Natural killer cell (primary cell): ENCODE data around the gene MMADHC. TPM values are rescaled to one million over a fixed set of nuclear protein-coding genes. Genes with fewer than 3 reads are reported as not detected.

Experiments used
- ATAC-seq, 3 donors: fragments of 150-1000 bp in 2 of 3; fragments of 200-7000 bp in 1 of 3; cut with Tn5 transposase; 1 replicate in 1 of 3; 2 replicates in 2 of 3; pipeline ENCODE4 v1.10.0; 2021; ENCODE audit warnings: mild to moderate bottlenecking in 2 of 3, moderate library complexity in 2 of 3
- DNase-seq, 2 donors: peaks; one replicate each; pipeline versions ENCODE4 v3.0.0 to v3.0.0-alpha.2; 2013 to 2021; ENCODE audit warnings: mixed read lengths in 1 of 2
- H3K27ac ChIP-seq: one replicate; pipeline ENCODE4 v1.5.1; 2013; ENCODE audit warnings: mild to moderate bottlenecking, low read length
- H3K27me3 ChIP-seq: one replicate; pipeline ENCODE4 v1.6.1; 2013; ENCODE audit warnings: low read length; ENCODE audit not compliant: control insufficient read depth, insufficient read depth
- H3K36me3 ChIP-seq: one replicate; pipeline ENCODE4 v1.6.1; 2013; ENCODE audit warnings: low read length; ENCODE audit not compliant: control insufficient read depth, insufficient read depth
- H3K4me1 ChIP-seq: one replicate; pipeline ENCODE4 v1.6.1; 2013; ENCODE audit warnings: low read length; ENCODE audit not compliant: control insufficient read depth, insufficient read depth
- H3K4me3 ChIP-seq: one replicate; pipeline ENCODE4 v1.5.1; 2013; ENCODE audit warnings: low read length
- H3K9me3 ChIP-seq: one replicate; pipeline ENCODE4 v1.6.1; 2013; ENCODE audit warnings: low read length; ENCODE audit not compliant: control insufficient read depth, insufficient read depth
- H3K27ac Mint-ChIP-seq, 2 donors: one replicate each; pipeline ENCODE4 v1.8.0; 2022; ENCODE audit warnings: mild to moderate bottlenecking in 2 of 2, mixed read lengths in 2 of 2, moderate library complexity in 1 of 2
- H3K27me3 Mint-ChIP-seq, 2 donors: one replicate each; pipeline ENCODE4 v1.8.0; 2022; ENCODE audit warnings: low read depth in 2 of 2, mixed read lengths in 2 of 2
- H3K36me3 Mint-ChIP-seq: one replicate; pipeline ENCODE4 v1.8.0; 2022; ENCODE audit warnings: mixed read lengths
- H3K4me1 Mint-ChIP-seq, 2 donors: one replicate each; pipeline ENCODE4 v1.8.0; 2022; ENCODE audit warnings: mixed read lengths in 2 of 2
- H3K4me3 Mint-ChIP-seq: one replicate; pipeline ENCODE4 v1.8.0; 2022; ENCODE audit warnings: mild to moderate bottlenecking, moderate library complexity, mixed read lengths
- H3K9me3 Mint-ChIP-seq, 2 donors: one replicate each; pipeline ENCODE4 v1.8.0; 2022; ENCODE audit warnings: mixed read lengths in 2 of 2
- WGBS: methylation state at CpG from one replicate; pipeline ENCODE4 v1.1.7; 2013; ENCODE audit warnings: missing lambda C conversion rate; ENCODE audit not compliant: insufficient coverage; 5-methylcytosine and 5-hydroxymethylcytosine counted together
- intact Hi-C: fragments of 100-400 bp; cut with micrococcal nuclease; formaldehyde crosslinking; loops from one replicate; pipeline ENCODE4 v1.14.2; 2022
- total RNA-seq, 4 donors: library from RNA; stranded (reverse); fragments of 120-200 nt in 1 of 4; gene quantifications; one replicate each; pipeline versions ENCODE4 v1.2.3 to v1.2.4, GENCODE V29; 2013 to 2022
- TF ChIP-seq, protein P1 (sequence below): fragments of 200-600 bp; IDR thresholded peaks from one replicate; pipeline ENCODE4 v1.8.0; 2022; ENCODE audit warnings: antibody characterized with exemption

Gene MMADHC
- total RNA-seq, 3 donors from 2014 or later (not counting 1 experiment from before 2014, with no cell fraction given), result 59.6 to 73.9 (median 65.7) TPM

DNA sequence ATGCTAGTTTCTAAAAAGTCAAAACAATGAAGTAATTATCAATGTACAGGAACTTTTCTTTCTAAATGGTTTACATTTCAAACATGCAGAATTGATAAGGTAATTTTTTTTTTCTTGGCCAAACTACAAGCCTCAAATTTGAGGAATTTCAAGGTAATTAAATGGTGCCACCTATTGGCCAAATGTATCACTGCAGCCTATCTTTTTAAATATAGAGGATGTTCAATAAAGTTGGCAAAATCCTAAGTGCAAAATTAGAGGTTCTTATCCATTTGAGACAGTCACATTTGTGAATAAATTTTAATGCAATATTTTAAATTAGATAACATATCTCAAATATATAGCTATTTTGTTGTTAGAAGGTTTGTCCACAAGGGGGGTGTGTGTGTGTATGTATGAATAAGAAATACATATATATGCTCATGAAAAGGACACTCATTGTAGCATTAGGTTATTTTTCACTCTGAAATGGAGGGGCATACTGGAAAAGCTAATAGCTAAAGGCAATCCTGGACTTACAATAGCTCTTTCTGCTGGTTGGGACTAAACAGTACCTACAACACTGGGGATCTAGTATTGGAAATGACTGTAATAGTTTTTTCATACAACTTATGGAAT is 26.2 kb downstream of the MMADHC start:
- Mint-ChIP-seq H3K27me3 (peaks cover 0 to 10% of the 10 kb centered on the region in 2 donors), H3K9me3 (no peaks in the 10 kb centered on the region), H3K4me3 (no peak overlapping the region), H3K36me3 (no peaks in the 10 kb centered on the region), H3K27ac (no peak overlapping the region), H3K4me1 (peaks cover 0 to 4% of the 10 kb centered on the region in 2 donors)
- peak; percentile 50 to 55 (median 50) for ATAC-seq
- intact Hi-C loops, result loop anchor here (5.0 kb wide), 1 partner anchor 1624 kb away; no protein-coding TSS in a partner anchor
- no peak overlapping the region for H3K27ac ChIP-seq
- TF ChIP-seq, protein P1, sequence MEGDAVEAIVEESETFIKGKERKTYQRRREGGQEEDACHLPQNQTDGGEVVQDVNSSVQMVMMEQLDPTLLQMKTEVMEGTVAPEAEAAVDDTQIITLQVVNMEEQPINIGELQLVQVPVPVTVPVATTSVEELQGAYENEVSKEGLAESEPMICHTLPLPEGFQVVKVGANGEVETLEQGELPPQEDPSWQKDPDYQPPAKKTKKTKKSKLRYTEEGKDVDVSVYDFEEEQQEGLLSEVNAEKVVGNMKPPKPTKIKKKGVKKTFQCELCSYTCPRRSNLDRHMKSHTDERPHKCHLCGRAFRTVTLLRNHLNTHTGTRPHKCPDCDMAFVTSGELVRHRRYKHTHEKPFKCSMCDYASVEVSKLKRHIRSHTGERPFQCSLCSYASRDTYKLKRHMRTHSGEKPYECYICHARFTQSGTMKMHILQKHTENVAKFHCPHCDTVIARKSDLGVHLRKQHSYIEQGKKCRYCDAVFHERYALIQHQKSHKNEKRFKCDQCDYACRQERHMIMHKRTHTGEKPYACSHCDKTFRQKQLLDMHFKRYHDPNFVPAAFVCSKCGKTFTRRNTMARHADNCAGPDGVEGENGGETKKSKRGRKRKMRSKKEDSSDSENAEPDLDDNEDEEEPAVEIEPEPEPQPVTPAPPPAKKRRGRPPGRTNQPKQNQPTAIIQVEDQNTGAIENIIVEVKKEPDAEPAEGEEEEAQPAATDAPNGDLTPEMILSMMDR, result peak; percentile 99
- DNase-seq, result peak in 1 of 2 donors; percentile 66
- H3K9me3 ChIP-seq, result no peaks in the 10 kb centered on the region
- peaks cover 5% of the 10 kb centered on the region for H3K36me3 ChIP-seq
- H3K27me3 ChIP-seq, result no peaks in the 10 kb centered on the region
- no peaks in the 10 kb centered on the region for H3K4me1 ChIP-seq
- H3K4me3 ChIP-seq, result no peak overlapping the region

DNA sequence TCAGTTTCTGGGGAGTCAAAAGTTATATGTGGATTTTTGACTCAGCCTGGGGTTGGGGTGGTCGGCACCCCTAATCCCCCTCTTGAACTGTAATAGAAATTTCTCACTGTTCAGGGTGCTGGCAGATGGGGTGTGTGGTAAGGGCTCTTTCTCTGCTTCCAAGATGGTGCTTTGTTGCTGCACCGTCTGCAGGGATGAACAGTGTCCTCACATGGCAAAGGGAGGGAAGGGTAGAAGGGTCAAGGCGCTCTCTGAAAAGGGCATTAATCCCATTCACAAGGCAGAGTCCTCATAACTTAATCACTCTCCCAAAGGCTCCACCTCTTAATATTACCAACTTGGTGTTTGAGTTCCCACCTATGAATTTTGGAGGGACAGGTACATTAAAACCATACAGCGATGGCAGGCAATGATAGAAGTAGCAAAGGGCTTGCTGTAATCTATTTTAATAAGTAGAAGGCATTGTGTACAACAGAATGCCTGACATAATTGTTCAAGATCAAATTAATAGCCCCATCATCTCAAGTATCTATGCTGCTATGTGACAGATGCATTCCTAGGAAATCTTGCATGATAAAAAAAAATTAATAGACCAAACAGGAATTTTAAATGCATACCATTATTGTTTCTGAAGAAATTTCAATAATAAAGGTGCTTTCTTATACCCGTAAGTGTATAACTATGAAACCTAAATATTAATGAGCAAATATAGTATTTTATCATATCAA is 28.1 kb downstream of the MMADHC start:
- DNase-seq (no peak), ATAC-seq (no peak)
- no peak overlapping the region for H3K4me3 ChIP-seq
- TF ChIP-seq, protein P1, result no peak
- H3K4me1 ChIP-seq, result no peaks in the 10 kb centered on the region
- Mint-ChIP-seq H3K4me1 (peaks cover 0 to 4% of the 10 kb centered on the region in 2 donors), H3K27ac (no peak overlapping the region), H3K36me3 (no peaks in the 10 kb centered on the region), H3K27me3 (peaks cover 0 to 10% of the 10 kb centered on the region in 2 donors), H3K9me3 (no peaks in the 10 kb centered on the region), H3K4me3 (no peak overlapping the region)
- H3K27ac ChIP-seq, result no peak overlapping the region
- intact Hi-C loops, result loop anchor here (5.0 kb wide), 1 partner anchor 1622 kb away; no protein-coding TSS in a partner anchor
- WGBS, result 100% methylated on average over 1 of the region's 5 CpGs
- H3K36me3 ChIP-seq, result no peaks in the 10 kb centered on the region
- no peaks in the 10 kb centered on the region for H3K27me3 ChIP-seq
- no peaks in the 10 kb centered on the region for H3K9me3 ChIP-seq

DNA sequence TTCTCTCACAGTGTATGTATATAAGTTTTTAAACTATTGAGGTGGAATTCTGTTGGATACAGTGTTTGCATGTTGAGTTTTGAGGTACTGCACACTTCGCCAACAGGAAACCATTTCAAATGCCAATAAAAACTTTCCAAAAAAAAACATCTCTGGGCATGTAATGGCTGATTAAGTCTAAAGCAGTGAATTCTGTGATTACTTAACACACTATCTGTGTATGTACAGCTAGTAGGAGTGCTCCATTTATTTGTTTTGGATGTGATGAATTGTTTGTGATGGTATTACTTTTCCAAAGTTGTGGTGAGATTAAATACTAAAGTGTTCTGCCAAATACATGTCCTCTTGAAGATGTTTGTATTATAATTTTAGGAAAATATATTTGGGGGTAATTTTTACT is 31.1 kb downstream of the MMADHC start:
- TF ChIP-seq, protein P1, result no peak
- no peak for DNase-seq
- Mint-ChIP-seq H3K4me1 (no peaks in the 10 kb centered on the region), H3K27me3 (peaks cover 9 to 27% of the 10 kb centered on the region in 2 donors), H3K27ac (no peak overlapping the region), H3K4me3 (no peak overlapping the region), H3K9me3 (no peaks in the 10 kb centered on the region), H3K36me3 (no peaks in the 10 kb centered on the region)
- no peak for ATAC-seq
- H3K27ac ChIP-seq, result no peak overlapping the region
- WGBS, result no CpG with 5 or more reads among the region's 1 CpG
- no peak overlapping the region for H3K4me3 ChIP-seq
- no peaks in the 10 kb centered on the region for H3K27me3 ChIP-seq
- H3K36me3 ChIP-seq, result no peaks in the 10 kb centered on the region
- no peaks in the 10 kb centered on the region for H3K4me1 ChIP-seq
- intact Hi-C loops, result no loop called here
- no peaks in the 10 kb centered on the region for H3K9me3 ChIP-seq
